Bronchial epithelial cell (primary cell): ENCODE data around the gene CDH9. TPM values are rescaled to one million over a fixed set of nuclear protein-coding genes. Genes with fewer than 3 reads are reported as not detected.

Experiments used
- DNase-seq: peaks from one replicate; pipeline ENCODE4 v3.0.0-alpha.2; 2010; ENCODE audit warnings: low read depth
- FAIRE-seq: peaks from 2 replicates; lab custom pipeline; 2011; peaks lifted over from hg19 to GRCh38; lab: Jason Lieb, UNC
- H3K27me3 ChIP-seq: 2 replicates; pipeline ENCODE4 v1.5.1; 2011; ENCODE audit warnings: low read length; ENCODE audit not compliant: control insufficient read depth, insufficient read depth
- H3K36me3 ChIP-seq: 2 replicates; pipeline ENCODE4 v1.5.1; 2011; ENCODE audit warnings: low read length; ENCODE audit not compliant: control insufficient read depth, insufficient read depth
- H3K4me3 ChIP-seq: 2 replicates; pipeline ENCODE4 v1.5.1; 2011; ENCODE audit warnings: mild to moderate bottlenecking, low read depth, low read length, control low read depth
- total RNA-seq: library from RNA; depleted of rRNA; stranded (reverse); fragments of >200 nt; gene quantifications from 2 replicates; pipeline ENCODE4 v1.2.1, GENCODE V29; 2014
- TF ChIP-seq, protein P1 (sequence below): IDR thresholded peaks from 2 replicates; pipeline ENCODE4 v1.5.1; 2011; ENCODE audit warnings: mild to moderate bottlenecking, moderate library complexity, low read length, control low read depth, inconsistent platforms; ENCODE audit not compliant: insufficient read depth, severe bottlenecking

Gene CDH9
- total RNA-seq, 1 donor from 2014 or later: not detected

DNA sequence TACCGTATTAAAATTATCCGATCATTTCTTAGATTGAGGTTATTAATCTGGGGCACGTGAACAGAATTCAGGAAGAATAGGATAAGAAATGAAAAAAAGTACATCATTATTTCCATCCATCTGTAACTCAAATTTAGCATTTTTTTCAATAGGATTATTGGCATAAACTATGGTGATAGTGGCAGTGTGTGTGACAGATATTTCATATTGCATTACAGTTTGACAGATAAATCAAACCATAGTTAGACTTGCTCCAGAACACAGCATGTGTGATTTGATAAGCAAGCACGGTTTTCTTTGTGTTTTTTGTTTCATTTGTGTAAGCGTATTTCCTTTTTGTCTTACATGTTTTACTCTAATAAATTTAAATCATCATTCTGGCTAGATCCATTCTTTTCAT is 155.0 kb downstream of the CDH9 start:
- H3K27me3 ChIP-seq: no peaks in the 10 kb centered on the region
- H3K36me3 ChIP-seq: no peaks in the 10 kb centered on the region
- no peak for DNase-seq
- TF ChIP-seq, protein P1, sequence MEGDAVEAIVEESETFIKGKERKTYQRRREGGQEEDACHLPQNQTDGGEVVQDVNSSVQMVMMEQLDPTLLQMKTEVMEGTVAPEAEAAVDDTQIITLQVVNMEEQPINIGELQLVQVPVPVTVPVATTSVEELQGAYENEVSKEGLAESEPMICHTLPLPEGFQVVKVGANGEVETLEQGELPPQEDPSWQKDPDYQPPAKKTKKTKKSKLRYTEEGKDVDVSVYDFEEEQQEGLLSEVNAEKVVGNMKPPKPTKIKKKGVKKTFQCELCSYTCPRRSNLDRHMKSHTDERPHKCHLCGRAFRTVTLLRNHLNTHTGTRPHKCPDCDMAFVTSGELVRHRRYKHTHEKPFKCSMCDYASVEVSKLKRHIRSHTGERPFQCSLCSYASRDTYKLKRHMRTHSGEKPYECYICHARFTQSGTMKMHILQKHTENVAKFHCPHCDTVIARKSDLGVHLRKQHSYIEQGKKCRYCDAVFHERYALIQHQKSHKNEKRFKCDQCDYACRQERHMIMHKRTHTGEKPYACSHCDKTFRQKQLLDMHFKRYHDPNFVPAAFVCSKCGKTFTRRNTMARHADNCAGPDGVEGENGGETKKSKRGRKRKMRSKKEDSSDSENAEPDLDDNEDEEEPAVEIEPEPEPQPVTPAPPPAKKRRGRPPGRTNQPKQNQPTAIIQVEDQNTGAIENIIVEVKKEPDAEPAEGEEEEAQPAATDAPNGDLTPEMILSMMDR: no peak
- no peak overlapping the region for H3K4me3 ChIP-seq
- FAIRE-seq: no peak

DNA sequence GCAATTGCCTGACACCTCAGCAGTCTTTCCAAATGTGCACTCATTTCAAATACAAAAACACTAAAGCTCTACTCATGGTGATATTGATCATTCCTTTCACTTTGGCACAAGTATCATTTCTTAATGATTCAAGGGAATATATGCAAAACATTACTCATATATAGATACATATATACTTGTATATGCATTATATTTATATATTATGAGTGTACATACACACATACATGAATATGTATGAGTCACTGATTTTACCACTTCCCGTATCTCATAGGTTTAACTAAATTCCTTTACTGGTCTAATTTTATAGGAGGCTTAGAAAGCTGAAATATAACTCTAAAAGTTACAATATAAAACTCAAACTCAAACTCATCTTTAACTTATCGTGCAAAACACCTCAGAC is 156.5 kb downstream of the CDH9 start:
- no peak for DNase-seq
- no peak for FAIRE-seq
- H3K36me3 ChIP-seq: no peaks in the 10 kb centered on the region
- TF ChIP-seq, protein P1: no peak
- H3K27me3 ChIP-seq: no peaks in the 10 kb centered on the region
- H3K4me3 ChIP-seq: no peak overlapping the region

DNA sequence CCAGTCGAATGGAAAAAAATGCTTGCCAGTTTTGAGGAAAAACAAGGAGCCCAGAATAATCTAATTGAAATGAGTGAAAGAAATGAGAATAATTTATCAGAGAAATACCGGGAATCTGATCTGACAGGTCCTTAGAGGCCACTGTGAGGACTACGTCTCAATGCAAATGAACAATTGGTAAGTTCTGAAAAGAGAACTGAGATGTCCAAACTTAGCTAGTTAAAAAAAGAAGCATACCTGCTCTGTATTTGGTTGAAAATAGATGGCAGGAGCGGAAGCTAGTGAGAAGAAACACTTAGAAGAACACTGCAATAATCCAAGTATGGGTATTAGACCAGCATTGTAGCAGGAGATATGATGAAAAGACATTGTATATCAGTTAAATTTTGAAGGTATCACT is 161.2 kb downstream of the CDH9 start:
- Histone ChIP-seq H3K4me3 (no peak overlapping the region), H3K36me3 (no peaks in the 10 kb centered on the region), H3K27me3 (no peaks in the 10 kb centered on the region)
- no peak for FAIRE-seq
- TF ChIP-seq, protein P1: no peak
- no peak for DNase-seq

DNA sequence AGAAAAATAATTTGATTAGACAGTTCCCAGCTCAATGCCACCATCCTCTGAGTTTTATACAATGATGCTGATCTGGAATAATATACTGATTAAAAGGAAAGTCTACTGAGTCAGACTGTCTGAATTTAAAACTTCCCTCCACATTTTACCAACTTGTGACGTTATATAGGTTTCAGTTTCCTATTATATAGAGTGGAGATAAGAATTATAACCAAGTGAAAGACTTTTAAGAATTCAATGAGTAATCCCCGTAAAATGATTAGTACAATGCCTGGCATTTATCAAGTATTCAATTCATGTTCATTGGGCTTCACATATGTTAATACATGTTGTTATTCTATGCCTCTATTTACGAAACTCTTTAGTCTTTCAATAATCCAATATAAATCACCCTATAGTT is 166.0 kb downstream of the CDH9 start:
- DNase-seq: no peak
- Histone ChIP-seq H3K4me3 (no peak overlapping the region), H3K36me3 (no peaks in the 10 kb centered on the region), H3K27me3 (no peaks in the 10 kb centered on the region)
- no peak for FAIRE-seq
- TF ChIP-seq, protein P1: no peak

DNA sequence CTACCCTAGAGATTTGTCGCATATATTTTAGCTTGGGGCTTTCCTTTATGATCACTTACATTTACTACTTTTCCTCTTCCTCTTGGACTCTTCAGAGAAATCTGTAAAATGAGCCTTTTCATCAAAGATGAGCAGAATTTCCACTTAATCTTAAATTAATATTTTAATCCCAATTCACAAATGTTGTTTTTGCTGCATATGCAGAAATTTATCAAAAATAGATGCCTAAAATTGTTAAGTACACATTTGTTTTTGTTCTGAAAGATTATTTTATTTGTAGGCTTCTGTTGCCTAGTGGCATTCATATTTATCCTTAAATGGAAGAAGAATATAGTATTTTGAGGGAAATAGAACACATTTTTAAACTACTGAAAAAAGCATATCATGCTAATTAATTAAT is 168.6 kb downstream of the CDH9 start:
- TF ChIP-seq, protein P1: no peak
- Histone ChIP-seq H3K27me3 (no peaks in the 10 kb centered on the region), H3K36me3 (no peaks in the 10 kb centered on the region), H3K4me3 (no peak overlapping the region)
- DNase-seq: no peak
- FAIRE-seq: no peak

DNA sequence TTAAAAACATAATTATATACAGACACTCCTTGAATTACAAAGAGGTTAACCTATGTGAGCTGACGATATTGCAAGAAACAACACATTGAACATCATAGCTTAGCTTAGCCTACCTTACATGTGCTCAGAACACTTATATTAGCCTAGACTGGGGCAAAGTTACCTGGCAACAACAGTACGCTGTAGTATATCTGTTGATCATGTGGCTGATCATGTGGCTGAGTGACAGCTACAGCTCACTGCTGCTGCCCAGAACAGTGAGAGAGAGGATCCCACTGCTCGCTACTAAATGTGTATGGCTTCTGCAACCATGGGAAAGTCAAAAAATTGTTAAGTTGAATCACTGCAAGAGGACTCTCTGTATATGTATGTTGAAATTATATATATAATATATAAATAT is 169.9 kb downstream of the CDH9 start:
- no peak for FAIRE-seq
- TF ChIP-seq, protein P1: no peak

More for the DNA sequence above, 169.9 kb downstream of the CDH9 start:
- no peaks in the 10 kb centered on the region for H3K27me3 ChIP-seq
- no peaks in the 10 kb centered on the region for H3K36me3 ChIP-seq
- DNase-seq: no peak
- no peak overlapping the region for H3K4me3 ChIP-seq
